Keratinocyte (primary cell): ENCODE data around the gene KHDC4. TPM values are rescaled to one million over a fixed set of nuclear protein-coding genes. Genes with fewer than 3 reads are reported as not detected.
A peak's percentile ranks its signal among the peaks of the same experiment; 100 is the strongest.

Experiments
- DNase-seq: peaks from one replicate; pipeline ENCODE4 v3.0.0-alpha.2; 2011; ENCODE audit warnings: low read depth, missing footprints, low spot score
- FAIRE-seq: peaks from 2 replicates; lab custom pipeline; 2011; peaks lifted over from hg19 to GRCh38; lab: Jason Lieb, UNC
- H2AFZ ChIP-seq: 2 replicates; pipeline ENCODE4 v1.6.0; 2012; ENCODE audit warnings: low read length, control low read depth, inconsistent platforms; ENCODE audit not compliant: control insufficient read depth
- H3K27ac ChIP-seq: 2 replicates; pipeline ENCODE4 v1.5.1; 2011; ENCODE audit warnings: low read length; ENCODE audit not compliant: control insufficient read depth, insufficient read depth
- H3K27me3 ChIP-seq: 3 replicates; pipeline ENCODE4 v1.6.0; 2011; ENCODE audit warnings: low read length; ENCODE audit not compliant: control insufficient read depth, insufficient read depth; ENCODE audit errors: extremely low read depth
- H3K36me3 ChIP-seq, 2 experiments: 2 replicates in 1 of 2; 3 replicates in 1 of 2; pipeline ENCODE4 v1.5.1; 2011; ENCODE audit warnings: low read length in 2 of 2, mild to moderate bottlenecking in 1 of 2; ENCODE audit not compliant: control insufficient read depth in 2 of 2, insufficient read depth in 2 of 2; ENCODE audit errors: extremely low read depth in 1 of 2
- H3K4me1 ChIP-seq: 3 replicates; pipeline ENCODE4 v1.5.1; 2011; ENCODE audit warnings: low read length; ENCODE audit not compliant: control insufficient read depth, insufficient read depth; ENCODE audit errors: extremely low read depth
- H3K4me2 ChIP-seq: 3 replicates; pipeline ENCODE4 v1.6.0; 2011; ENCODE audit warnings: low read depth, low read length; ENCODE audit not compliant: control insufficient read depth, insufficient read depth; ENCODE audit errors: extremely low read depth
- H3K4me3 ChIP-seq, 3 experiments: fragments of 200-600 bp in 1 of 3; sonication (generic) in 1 of 3; 2 replicates in 2 of 3; 3 replicates in 1 of 3; pipeline ENCODE4 v1.5.1; 2011 to 2016; ENCODE audit warnings: low read length in 3 of 3, mild to moderate bottlenecking in 3 of 3, control low read depth in 2 of 3, inconsistent platforms in 1 of 3, low read depth in 1 of 3, mixed read lengths in 1 of 3, mixed run types in 1 of 3, moderate library complexity in 1 of 3; ENCODE audit not compliant: control insufficient read depth in 2 of 3, insufficient read depth in 2 of 3; ENCODE audit errors: extremely low read depth in 1 of 3
- H3K79me2 ChIP-seq: 2 replicates; pipeline ENCODE4 v1.6.0; 2012; ENCODE audit warnings: low read length; ENCODE audit not compliant: control insufficient read depth, insufficient read depth
- H3K9ac ChIP-seq: 3 replicates; pipeline ENCODE4 v1.6.0; 2011; ENCODE audit warnings: low read length; ENCODE audit not compliant: control insufficient read depth, insufficient read depth; ENCODE audit errors: extremely low read depth
- H3K9me1 ChIP-seq: 3 replicates; pipeline ENCODE4 v1.6.0; 2011; ENCODE audit warnings: low read length; ENCODE audit not compliant: control insufficient read depth, insufficient read depth; ENCODE audit errors: extremely low read depth
- H3K9me3 ChIP-seq: 2 replicates; pipeline ENCODE4 v1.5.1; 2012; ENCODE audit warnings: low read depth, low read length; ENCODE audit not compliant: control insufficient read depth
- H4K20me1 ChIP-seq: 3 replicates; pipeline ENCODE4 v1.6.0; 2011; ENCODE audit warnings: low read length; ENCODE audit not compliant: control insufficient read depth, insufficient read depth; ENCODE audit errors: extremely low read depth
- EZH2 ChIP-seq: IDR thresholded peaks from one replicate; pipeline ENCODE4 v1.6.1; 2012; ENCODE audit warnings: inconsistent platforms, mild to moderate bottlenecking, low read length, moderate library complexity
- dilution Hi-C: fragments of 300-500 bp; cut with MboI; formaldehyde crosslinking; loops from one replicate; pipeline ENCODE4 v1.7.0; 2020; ENCODE audit warnings: low sequenced_read_pairs; ENCODE audit not compliant: extremely low pct_ligation_motif_present
- polyA plus RNA-seq, 5 experiments: library from polyadenylated mRNA; depleted of rRNA in 3 of 5; stranded (reverse) in 3 of 5; stranded (forward) in 1 of 5; unstranded in 1 of 5; fragments of >200 nt; gene quantifications; 1 replicate in 1 of 5; 2 replicates in 3 of 5; 3 replicates in 1 of 5; pipeline versions ENCODE4 v1.2.1 to v1.2.3, GENCODE V29; 2011 to 2012; ENCODE audit warnings: missing spikeins in 2 of 5, low read depth in 1 of 5, low replicate concordance in 1 of 5
- TF ChIP-seq, protein P1 (sequence below), 3 experiments: IDR thresholded peaks in 1 of 3; conservative IDR thresholded peaks in 1 of 3; optimal IDR thresholded peaks in 1 of 3; 2 replicates in 2 of 3; 3 replicates in 1 of 3; pipeline versions ENCODE3 to v1.5.1; 2011; ENCODE audit warnings: low read length in 3 of 3, mild to moderate bottlenecking in 3 of 3, moderate library complexity in 2 of 3, control low read depth in 1 of 3, inconsistent platforms in 1 of 3; ENCODE audit not compliant: insufficient read depth in 2 of 3; ENCODE audit errors: extremely low read depth in 1 of 3

KHDC4 gene
- polyA plus RNA-seq, 1 donor (not counting 4 experiments of a cell fraction or from before 2014, with no cell fraction given) = 51.3 TPM

DNA sequence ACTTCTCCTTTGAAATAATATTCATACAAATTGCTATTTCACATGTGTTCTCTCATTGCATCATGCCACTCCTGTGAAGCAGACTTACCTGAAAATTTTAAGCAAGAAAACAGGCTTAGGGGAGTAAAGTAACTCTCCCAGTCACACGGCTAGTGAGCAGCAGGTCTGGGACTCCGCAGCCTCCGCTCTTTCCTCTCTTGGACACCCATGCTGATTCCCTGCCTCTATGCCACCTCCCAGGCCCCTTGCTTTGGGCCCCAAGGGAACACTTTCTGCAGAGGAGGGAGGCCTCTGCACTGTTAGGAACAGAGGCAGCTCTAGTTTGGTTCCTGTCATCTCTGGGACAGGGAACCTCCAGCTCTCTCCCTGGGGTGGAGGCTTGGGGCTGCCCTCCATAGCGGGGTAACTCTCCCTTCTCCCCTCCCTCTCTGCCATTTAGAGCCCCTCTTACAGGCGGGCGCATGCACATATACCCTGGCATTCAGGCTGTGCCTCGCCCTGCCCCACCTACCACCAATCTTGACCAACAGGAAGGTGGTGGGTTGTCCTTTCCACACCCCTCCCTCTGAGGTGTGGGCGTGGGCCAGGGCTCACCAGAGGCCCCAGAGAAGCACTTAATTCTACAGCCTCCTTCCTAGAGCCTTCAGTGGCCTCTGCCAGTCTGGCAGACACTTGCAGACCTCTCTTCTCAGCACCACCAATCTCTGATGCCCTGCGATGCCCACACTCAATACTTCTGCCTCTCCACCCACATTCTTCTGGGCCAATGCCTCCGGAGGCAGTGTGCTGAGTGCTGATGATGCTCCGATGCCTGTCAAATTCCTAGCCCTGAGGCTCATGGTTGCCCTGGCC, 7.0 kb upstream of the KHDC4 start, which contains the start of gene RXFP4:
RXFP4 (plus strand) TSS at position 646 of the 852 bp plus-strand sequence; CDS start at position 718, 72 bp downstream.
- Histone ChIP-seq H2AFZ (peak within 1 kb of the TSS; percentile 72), H3K4me1 (peaks cover 36% of the 10 kb centered on the region), H3K4me2 (peak within 1 kb of the TSS; percentile 36), H3K27ac (peak within 1 kb of the TSS; percentile 59), H3K79me2 (no peaks in the 10 kb centered on the region), H3K9me3 (no peaks in the 10 kb centered on the region), H4K20me1 (no peaks in the 10 kb centered on the region), H3K36me3 (peaks cover 2% of the 10 kb centered on the region in 2 experiments), H3K4me3 (no peak within 1 kb of the TSS), H3K9ac (peak within 1 kb of the TSS; percentile 36), H3K9me1 (no peaks in the 10 kb centered on the region), H3K27me3 (no peaks in the 10 kb centered on the region)
- DNase-seq (no peak), FAIRE-seq (peak; percentile 9)
- dilution Hi-C loops = no loop called here
- TF ChIP-seq, protein P1, sequence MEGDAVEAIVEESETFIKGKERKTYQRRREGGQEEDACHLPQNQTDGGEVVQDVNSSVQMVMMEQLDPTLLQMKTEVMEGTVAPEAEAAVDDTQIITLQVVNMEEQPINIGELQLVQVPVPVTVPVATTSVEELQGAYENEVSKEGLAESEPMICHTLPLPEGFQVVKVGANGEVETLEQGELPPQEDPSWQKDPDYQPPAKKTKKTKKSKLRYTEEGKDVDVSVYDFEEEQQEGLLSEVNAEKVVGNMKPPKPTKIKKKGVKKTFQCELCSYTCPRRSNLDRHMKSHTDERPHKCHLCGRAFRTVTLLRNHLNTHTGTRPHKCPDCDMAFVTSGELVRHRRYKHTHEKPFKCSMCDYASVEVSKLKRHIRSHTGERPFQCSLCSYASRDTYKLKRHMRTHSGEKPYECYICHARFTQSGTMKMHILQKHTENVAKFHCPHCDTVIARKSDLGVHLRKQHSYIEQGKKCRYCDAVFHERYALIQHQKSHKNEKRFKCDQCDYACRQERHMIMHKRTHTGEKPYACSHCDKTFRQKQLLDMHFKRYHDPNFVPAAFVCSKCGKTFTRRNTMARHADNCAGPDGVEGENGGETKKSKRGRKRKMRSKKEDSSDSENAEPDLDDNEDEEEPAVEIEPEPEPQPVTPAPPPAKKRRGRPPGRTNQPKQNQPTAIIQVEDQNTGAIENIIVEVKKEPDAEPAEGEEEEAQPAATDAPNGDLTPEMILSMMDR (optimal IDR thresholded peaks at IDR 0.05 in 1 of 3, IDR thresholded peaks at IDR 0.05 in 1 of 3, conservative IDR thresholded peaks at IDR 0.05 in 1 of 3; ENCODE audit: extremely low read depth in 1 of 3, insufficient read depth in 2 of 3, low read length in 3 of 3) = no peak
- no peak for TF ChIP-seq EZH2

DNA sequence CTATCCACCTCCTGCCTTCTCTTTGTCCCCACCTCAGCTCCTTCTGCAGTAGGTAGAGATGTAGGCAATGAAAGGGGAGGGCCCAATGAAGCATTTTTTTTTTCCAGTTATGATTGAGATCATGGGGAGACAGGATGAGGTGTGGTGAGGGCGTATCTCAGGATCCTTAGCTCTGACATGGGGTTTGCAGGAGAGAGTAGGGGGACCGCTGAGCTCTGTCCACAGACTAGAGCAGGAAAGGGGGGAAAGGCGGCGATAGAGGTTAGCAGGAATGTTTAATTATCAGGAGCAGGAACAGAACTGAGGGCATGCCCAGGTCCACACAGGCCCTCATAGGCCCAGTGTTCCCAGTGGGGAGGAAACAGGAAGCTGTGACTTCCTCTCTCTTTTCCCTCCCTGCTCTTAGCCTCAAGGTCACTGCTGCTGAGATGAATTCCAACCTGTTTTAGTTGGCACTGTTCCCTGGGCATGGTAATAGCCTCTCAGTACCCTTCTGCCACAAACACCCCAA, 6.3 kb upstream of the KHDC4 start:
- Histone ChIP-seq H3K4me1 (peaks cover 36% of the 10 kb centered on the region), H3K9me3 (no peaks in the 10 kb centered on the region), H4K20me1 (no peaks in the 10 kb centered on the region), H3K9me1 (no peaks in the 10 kb centered on the region), H3K36me3 (no peaks in the 10 kb centered on the region), H3K4me3 (no peak overlapping the region), H3K4me2 (peak overlapping the region; percentile 34), H3K79me2 (no peaks in the 10 kb centered on the region), H3K27me3 (no peaks in the 10 kb centered on the region), H3K27ac (peak overlapping the region; percentile 59), H2AFZ (peak overlapping the region; percentile 72), H3K9ac (peak overlapping the region; percentile 36)
- peak; percentile 71 for FAIRE-seq
- no peak for DNase-seq
- no peak for TF ChIP-seq EZH2
- TF ChIP-seq, protein P1 (optimal IDR thresholded peaks at IDR 0.05 in 1 of 3, IDR thresholded peaks at IDR 0.05 in 1 of 3, conservative IDR thresholded peaks at IDR 0.05 in 1 of 3; ENCODE audit: extremely low read depth in 1 of 3, insufficient read depth in 2 of 3, low read length in 3 of 3) = no peak
- dilution Hi-C loops = no loop called here
